Upper lobe of left lung (tissue), 6 donors: Measurements from ENCODE around the gene METTL25B. TPM values are rescaled to one million over a fixed set of nuclear protein-coding genes. Genes with fewer than 3 reads are reported as not detected.

Experiments
- ATAC-seq, 2 donors: fragments of 200-7000 bp; cut with Tn5 transposase; one replicate each; pipeline ENCODE4 v1.9.1; 2022; ENCODE audit warnings: mild to moderate bottlenecking in 2 of 2, moderate library complexity in 2 of 2; ENCODE audit not compliant: low FRiP score in 2 of 2
- DNase-seq, 2 donors: peaks; one replicate each; pipeline ENCODE4 v3.0.0-alpha.2; 2019 to 2020
- H3K27ac ChIP-seq, 4 donors: fragments of 200-600 bp; sonication (generic); one replicate each; pipeline ENCODE4 v1.5.1; 2016 to 2019
- H3K27me3 ChIP-seq, 4 donors: fragments of 200-600 bp; sonication (generic); one replicate each; pipeline ENCODE4 v1.5.1; 2017 to 2019
- H3K36me3 ChIP-seq, 4 donors: fragments of 200-600 bp; sonication (generic); one replicate each; pipeline ENCODE4 v1.5.1; 2016 to 2019
- H3K4me1 ChIP-seq, 4 donors: fragments of 200-600 bp; sonication (generic); one replicate each; pipeline ENCODE4 v1.5.1; 2018 to 2019
- H3K4me3 ChIP-seq, 4 donors: fragments of 200-600 bp; sonication (generic); one replicate each; pipeline ENCODE4 v1.5.1; 2017 to 2019; ENCODE audit warnings: mild to moderate bottlenecking in 2 of 4, moderate library complexity in 1 of 4
- H3K9me3 ChIP-seq, 4 donors: fragments of 200-600 bp; sonication (generic); one replicate each; pipeline ENCODE4 v1.5.1; 2018 to 2019
- EP300 ChIP-seq, 4 donors: sonication (generic); formaldehyde crosslinking; IDR thresholded peaks; one replicate each; pipeline ENCODE4 v1.5.1; 2017; ENCODE audit warnings: antibody characterized with exemption in 4 of 4, control low read depth in 2 of 4
- POLR2A ChIP-seq, 4 donors: fragments of 450-650 bp; IDR thresholded peaks; one replicate each; pipeline ENCODE4 v1.5.1; 2016 to 2017; ENCODE audit warnings: antibody characterized with exemption in 4 of 4, mild to moderate bottlenecking in 2 of 4
- POLR2AphosphoS5 ChIP-seq, 2 donors: sonication (generic); formaldehyde crosslinking; IDR thresholded peaks; one replicate each; pipeline ENCODE4 v1.5.1; 2017; ENCODE audit warnings: antibody characterized with exemption in 2 of 2
- WGBS, 2 donors: methylation state at CpG; one replicate each; pipeline ENCODE4 v1.1.5; 2017 to 2018; 5-methylcytosine and 5-hydroxymethylcytosine counted together
- total RNA-seq, 6 donors: library from RNA; depleted of rRNA in 4 of 6; stranded (reverse); fragments of >200 nt in 4 of 6; gene quantifications; one replicate each; pipeline versions ENCODE4 v1.1.0 to v1.2.1, GENCODE V29; 2016 to 2021
- TF ChIP-seq, protein P1 (sequence below), 6 experiments: fragments of 450-650 bp in 4 of 6; fragments of 200-600 bp in 2 of 6; sonication (generic) in 2 of 6; IDR thresholded peaks; one replicate each; pipeline ENCODE4 v1.5.1; 2016 to 2019; ENCODE audit warnings: antibody characterized with exemption in 6 of 6
- donor health status: DM: no; HTN: no; CAD: no; lungs with moderate emphysema.
- donor health status: DM: no; HTN: yes; CAD: no; lungs with severe emphysema.

METTL25B gene
- total RNA-seq, 6 donors from 2014 or later, result 23.4 to 131 (median 39.9) TPM

GRCh38 chr1:156740237-156740740 lies 12.0 kb downstream of the METTL25B start:
- peak overlapping the region; percentile 51 to 89 (median 70) for H3K27ac ChIP-seq
- peaks cover 17 to 32% (median 22%) of the 10 kb centered on the region in 4 donors for H3K4me1 ChIP-seq
- WGBS, 2 donors, result 19 to 28% methylated on average over 6 to 7 of the region's 7 CpGs
- peak; percentile 0 to 1 for ATAC-seq
- H3K4me3 ChIP-seq, result peak overlapping the region; percentile 65 to 83 (median 74)
- no peaks in the 10 kb centered on the region for H3K9me3 ChIP-seq
- no peak for DNase-seq
- H3K36me3 ChIP-seq, result peaks cover 10 to 61% (median 42%) of the 10 kb centered on the region in 4 donors
- H3K27me3 ChIP-seq, result no peaks in the 10 kb centered on the region
- TF ChIP-seq POLR2A (IDR thresholded peaks at IDR 0.05), result no peak
- TF ChIP-seq, protein P1, sequence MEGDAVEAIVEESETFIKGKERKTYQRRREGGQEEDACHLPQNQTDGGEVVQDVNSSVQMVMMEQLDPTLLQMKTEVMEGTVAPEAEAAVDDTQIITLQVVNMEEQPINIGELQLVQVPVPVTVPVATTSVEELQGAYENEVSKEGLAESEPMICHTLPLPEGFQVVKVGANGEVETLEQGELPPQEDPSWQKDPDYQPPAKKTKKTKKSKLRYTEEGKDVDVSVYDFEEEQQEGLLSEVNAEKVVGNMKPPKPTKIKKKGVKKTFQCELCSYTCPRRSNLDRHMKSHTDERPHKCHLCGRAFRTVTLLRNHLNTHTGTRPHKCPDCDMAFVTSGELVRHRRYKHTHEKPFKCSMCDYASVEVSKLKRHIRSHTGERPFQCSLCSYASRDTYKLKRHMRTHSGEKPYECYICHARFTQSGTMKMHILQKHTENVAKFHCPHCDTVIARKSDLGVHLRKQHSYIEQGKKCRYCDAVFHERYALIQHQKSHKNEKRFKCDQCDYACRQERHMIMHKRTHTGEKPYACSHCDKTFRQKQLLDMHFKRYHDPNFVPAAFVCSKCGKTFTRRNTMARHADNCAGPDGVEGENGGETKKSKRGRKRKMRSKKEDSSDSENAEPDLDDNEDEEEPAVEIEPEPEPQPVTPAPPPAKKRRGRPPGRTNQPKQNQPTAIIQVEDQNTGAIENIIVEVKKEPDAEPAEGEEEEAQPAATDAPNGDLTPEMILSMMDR (IDR thresholded peaks at IDR 0.05), result no peak
- TF ChIP-seq EP300 (IDR thresholded peaks at IDR 0.05), result no peak
- TF ChIP-seq POLR2AphosphoS5 (IDR thresholded peaks at IDR 0.05), result no peak

GRCh38 chr1:156740741-156741480 lies 12.6 kb downstream of the METTL25B start, which contains the start of gene MRPL24:
MRPL24 (minus strand) TSS chr1:156741088; CDS start chr1:156738704, 2,384 bp downstream.
- Histone ChIP-seq H3K4me3 (peak within 1 kb of the TSS; percentile 65 to 83 (median 74)), H3K4me1 (peaks cover 24 to 38% (median 27%) of the 10 kb centered on the region in 4 donors), H3K9me3 (no peaks in the 10 kb centered on the region), H3K27ac (peak within 1 kb of the TSS; percentile 77 to 89 (median 84)), H3K27me3 (no peaks in the 10 kb centered on the region), H3K36me3 (peaks cover 10 to 57% (median 40%) of the 10 kb centered on the region in 4 donors)
- DNase-seq (peak; percentile 95 to 99), ATAC-seq (peak; percentile 96 to 97)
- WGBS, 2 donors, result 0% methylated on average over 21 to 33 of the region's 38 CpGs
- TF ChIP-seq POLR2AphosphoS5 (IDR thresholded peaks at IDR 0.05) (peak; percentile 93 to 97), POLR2A (IDR thresholded peaks at IDR 0.05) (peak in 2 of 4 donors; percentile 50 to 56), EP300 (IDR thresholded peaks at IDR 0.05) (peak in 1 of 4 donors; percentile 75)
- TF ChIP-seq, protein P1 (IDR thresholded peaks at IDR 0.05), result peak in 2 of 6 experiments; percentile 12 to 13

DNA sequence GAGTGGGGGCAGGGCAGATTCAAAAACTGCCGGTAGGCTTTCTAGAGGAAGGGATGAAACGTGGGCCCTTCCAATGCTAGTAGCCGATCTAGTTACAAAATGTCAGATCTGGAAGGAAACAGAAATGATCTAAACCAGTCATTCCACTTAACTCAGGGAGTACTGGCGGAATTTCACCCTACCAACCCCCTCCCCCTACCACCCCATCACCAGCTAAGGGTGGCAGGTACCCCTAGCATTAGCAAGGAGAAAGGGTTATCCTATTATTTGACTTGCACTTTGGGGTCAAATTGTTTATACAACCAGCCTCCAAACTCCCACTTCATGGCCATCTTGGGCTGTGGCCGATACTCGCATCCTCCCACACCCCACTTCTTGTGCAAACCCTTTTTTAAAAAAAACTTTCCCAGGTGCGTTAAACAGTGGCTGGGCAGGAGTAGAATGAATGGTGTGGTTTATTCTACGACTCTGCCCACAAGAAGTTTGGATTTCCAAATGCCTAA lies 13.3 kb downstream of the METTL25B start:
- Histone ChIP-seq H3K9me3 (no peaks in the 10 kb centered on the region), H3K4me3 (peak overlapping the region in 3 of 4 donors; percentile 65 to 74 (median 73)), H3K27me3 (no peaks in the 10 kb centered on the region), H3K36me3 (peaks cover 10 to 51% (median 38%) of the 10 kb centered on the region in 4 donors), H3K4me1 (peaks cover 30 to 44% (median 34%) of the 10 kb centered on the region in 4 donors), H3K27ac (peak overlapping the region; percentile 77 to 89 (median 84))
- TF ChIP-seq EP300 (IDR thresholded peaks at IDR 0.05) (no peak), POLR2AphosphoS5 (IDR thresholded peaks at IDR 0.05) (no peak), POLR2A (IDR thresholded peaks at IDR 0.05) (peak in 1 of 4 donors; percentile 2)
- TF ChIP-seq, protein P1 (IDR thresholded peaks at IDR 0.05), result no peak
- DNase-seq (no peak), ATAC-seq (no peak)
- 49 to 50% methylated on average over 8 of the region's 8 CpGs for WGBS, 2 donors

GRCh38 chr1:156742017-156742416 lies 13.7 kb downstream of the METTL25B start:
- peaks cover 33 to 49% (median 37%) of the 10 kb centered on the region in 4 donors for H3K4me1 ChIP-seq
- ATAC-seq, result no peak
- no peaks in the 10 kb centered on the region for H3K9me3 ChIP-seq
- DNase-seq, result no peak
- TF ChIP-seq, protein P1 (IDR thresholded peaks at IDR 0.05), result no peak
- TF ChIP-seq POLR2AphosphoS5 (IDR thresholded peaks at IDR 0.05) (no peak), POLR2A (IDR thresholded peaks at IDR 0.05) (no peak), EP300 (IDR thresholded peaks at IDR 0.05) (no peak)
- no peaks in the 10 kb centered on the region for H3K27me3 ChIP-seq
- peaks cover 10 to 46% (median 37%) of the 10 kb centered on the region in 4 donors for H3K36me3 ChIP-seq
- peak overlapping the region in 3 of 4 donors; percentile 83 to 89 (median 85) for H3K27ac ChIP-seq
- 80 to 87% methylated on average over 3 of the region's 3 CpGs for WGBS, 2 donors
- H3K4me3 ChIP-seq, result no peak overlapping the region
